ENCODE results near the gene GPAM.

Gene GPAM

GRCh38 chr10:112216966-112217365 is 33.4 kb upstream of the GPAM start:
- no peak for DNase-seq (ENCODE audit: low read depth)
- no peak overlapping the region for H3K4me3 ChIP-seq (ENCODE audit: low read depth, low read length)
- no peak for TF ChIP-seq CTCF (IDR thresholded peaks at IDR 0.05; ENCODE audit: low read depth, low read length, missing control alignments)
- in situ Hi-C loops (cut with HindIII; ENCODE audit: low sequenced_read_pairs) = no loop called here

- DNase-seq (ENCODE audit: low read depth) = no peak
- in situ Hi-C loops (cut with HindIII; ENCODE audit: low sequenced_read_pairs) = no loop called here
- no peak overlapping the region for H3K4me3 ChIP-seq (ENCODE audit: low read depth, low read length)
- no peak for TF ChIP-seq CTCF (IDR thresholded peaks at IDR 0.05; ENCODE audit: low read depth, low read length, missing control alignments)
These were observed 32.6 kb upstream of the GPAM start for GRCh38 chr10:112216151-112216550.

- in situ Hi-C loops (cut with HindIII; ENCODE audit: low sequenced_read_pairs) = no loop called here
- TF ChIP-seq CTCF (IDR thresholded peaks at IDR 0.05; ENCODE audit: low read depth, low read length, missing control alignments) = no peak
- DNase-seq (ENCODE audit: low read depth) = no peak
- no peak overlapping the region for H3K4me3 ChIP-seq (ENCODE audit: low read depth, low read length)
These were observed 31.8 kb upstream of the GPAM start for GRCh38 chr10:112215342-112215774.

GRCh38 chr10:112214298-112214926 is 30.8 kb upstream of the GPAM start:
- in situ Hi-C loops (cut with HindIII; ENCODE audit: low sequenced_read_pairs) = no loop called here
- no peak for TF ChIP-seq CTCF (IDR thresholded peaks at IDR 0.05; ENCODE audit: low read depth, low read length, missing control alignments)
- no peak overlapping the region for H3K4me3 ChIP-seq (ENCODE audit: low read depth, low read length)
- DNase-seq (ENCODE audit: low read depth) = no peak

- H3K4me3 ChIP-seq (ENCODE audit: low read depth, low read length) = no peak overlapping the region
- no peak for TF ChIP-seq CTCF (IDR thresholded peaks at IDR 0.05; ENCODE audit: low read depth, low read length, missing control alignments)
- in situ Hi-C loops (cut with HindIII; ENCODE audit: low sequenced_read_pairs) = no loop called here
- no peak for DNase-seq (ENCODE audit: low read depth)
These were observed 30.3 kb upstream of the GPAM start for GRCh38 chr10:112213836-112214235.

GRCh38 chr10:112213098-112213823 is 29.7 kb upstream of the GPAM start:
- H3K4me3 ChIP-seq (ENCODE audit: low read depth, low read length) = no peak overlapping the region
- no peak for DNase-seq (ENCODE audit: low read depth)
- no peak for TF ChIP-seq CTCF (IDR thresholded peaks at IDR 0.05; ENCODE audit: low read depth, low read length, missing control alignments)
- in situ Hi-C loops (cut with HindIII; ENCODE audit: low sequenced_read_pairs) = no loop called here

Data from astrocyte of the cerebellum (primary cell).